Endothelial cell (in vitro differentiated cells): ENCODE measurements around the gene ITPR2. TPM values are rescaled to one million over a fixed set of nuclear protein-coding genes. Genes with fewer than 3 reads are reported as not detected.

Experiments
- DNase-seq: peaks from one replicate; pipeline ENCODE4 v3.0.0; 2021; ENCODE audit warnings: low spot score
- H3K27ac Mint-ChIP-seq: one replicate; pipeline ENCODE4 v1.8.0; 2021; ENCODE audit warnings: mixed read lengths, inconsistent platforms; ENCODE audit not compliant: unreplicated experiment
- H3K27me3 Mint-ChIP-seq: one replicate; pipeline ENCODE4 v1.8.0; 2021; ENCODE audit warnings: mild to moderate bottlenecking, moderate library complexity, mixed read lengths, inconsistent platforms; ENCODE audit not compliant: unreplicated experiment
- H3K36me3 Mint-ChIP-seq: one replicate; pipeline ENCODE4 v1.8.0; 2021; ENCODE audit warnings: mild to moderate bottlenecking, low read depth, mixed read lengths, inconsistent platforms; ENCODE audit not compliant: unreplicated experiment
- H3K4me1 Mint-ChIP-seq: one replicate; pipeline ENCODE4 v1.8.0; 2021; ENCODE audit warnings: mild to moderate bottlenecking, mixed read lengths, inconsistent platforms; ENCODE audit not compliant: unreplicated experiment
- H3K4me3 Mint-ChIP-seq: one replicate; pipeline ENCODE4 v1.8.0; 2021; ENCODE audit warnings: mild to moderate bottlenecking, mixed read lengths, inconsistent platforms; ENCODE audit not compliant: unreplicated experiment
- H3K9me3 Mint-ChIP-seq: one replicate; pipeline ENCODE4 v1.8.0; 2021; ENCODE audit warnings: mixed read lengths, inconsistent platforms; ENCODE audit not compliant: unreplicated experiment
- total RNA-seq: library from RNA; stranded (reverse); fragmentation: NEBNext Ultra II Directional; extraction: Animal tissue kit (Norgen Biotek cat#: 25700); gene quantifications from one replicate; pipeline ENCODE4 v1.2.1, GENCODE V29; 2021; ENCODE audit not compliant: unreplicated experiment
- TF ChIP-seq, protein P1 (sequence below): fragments of 200-600 bp; sonication (generic); IDR thresholded peaks from one replicate; pipeline ENCODE4 v1.5.0; 2021; ENCODE audit warnings: antibody characterized with exemption; ENCODE audit not compliant: unreplicated experiment

Gene ITPR2
- total RNA-seq, 1 donor from 2014 or later = 33.8 TPM

DNA sequence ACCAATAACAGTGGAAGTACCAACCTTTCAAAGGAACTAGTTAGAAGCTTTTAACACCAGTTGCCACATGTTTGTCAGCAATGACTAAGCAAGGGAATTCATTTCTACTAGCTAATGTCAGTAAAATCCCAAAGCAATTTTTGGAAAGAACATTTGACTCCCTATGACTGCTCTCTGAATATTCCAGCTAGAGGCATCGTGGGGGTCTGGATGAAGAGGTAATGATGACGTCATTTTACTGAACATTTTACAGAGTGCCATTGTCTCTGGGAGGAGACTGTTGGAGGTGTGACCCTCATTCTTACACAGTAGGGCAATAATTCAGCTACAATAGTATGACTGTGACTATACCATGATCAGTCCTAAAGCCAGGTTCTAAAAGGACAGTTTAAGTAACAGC lies 204.8 kb downstream of the ITPR2 start:
- no peak for DNase-seq
- no peaks in the 10 kb centered on the region for H3K4me1 Mint-ChIP-seq
- peaks cover 7% of the 10 kb centered on the region for H3K36me3 Mint-ChIP-seq
- TF ChIP-seq, protein P1, sequence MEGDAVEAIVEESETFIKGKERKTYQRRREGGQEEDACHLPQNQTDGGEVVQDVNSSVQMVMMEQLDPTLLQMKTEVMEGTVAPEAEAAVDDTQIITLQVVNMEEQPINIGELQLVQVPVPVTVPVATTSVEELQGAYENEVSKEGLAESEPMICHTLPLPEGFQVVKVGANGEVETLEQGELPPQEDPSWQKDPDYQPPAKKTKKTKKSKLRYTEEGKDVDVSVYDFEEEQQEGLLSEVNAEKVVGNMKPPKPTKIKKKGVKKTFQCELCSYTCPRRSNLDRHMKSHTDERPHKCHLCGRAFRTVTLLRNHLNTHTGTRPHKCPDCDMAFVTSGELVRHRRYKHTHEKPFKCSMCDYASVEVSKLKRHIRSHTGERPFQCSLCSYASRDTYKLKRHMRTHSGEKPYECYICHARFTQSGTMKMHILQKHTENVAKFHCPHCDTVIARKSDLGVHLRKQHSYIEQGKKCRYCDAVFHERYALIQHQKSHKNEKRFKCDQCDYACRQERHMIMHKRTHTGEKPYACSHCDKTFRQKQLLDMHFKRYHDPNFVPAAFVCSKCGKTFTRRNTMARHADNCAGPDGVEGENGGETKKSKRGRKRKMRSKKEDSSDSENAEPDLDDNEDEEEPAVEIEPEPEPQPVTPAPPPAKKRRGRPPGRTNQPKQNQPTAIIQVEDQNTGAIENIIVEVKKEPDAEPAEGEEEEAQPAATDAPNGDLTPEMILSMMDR = no peak
- H3K4me3 Mint-ChIP-seq = no peak overlapping the region
- H3K9me3 Mint-ChIP-seq = no peaks in the 10 kb centered on the region
- no peaks in the 10 kb centered on the region for H3K27me3 Mint-ChIP-seq
- H3K27ac Mint-ChIP-seq = no peak overlapping the region

DNA sequence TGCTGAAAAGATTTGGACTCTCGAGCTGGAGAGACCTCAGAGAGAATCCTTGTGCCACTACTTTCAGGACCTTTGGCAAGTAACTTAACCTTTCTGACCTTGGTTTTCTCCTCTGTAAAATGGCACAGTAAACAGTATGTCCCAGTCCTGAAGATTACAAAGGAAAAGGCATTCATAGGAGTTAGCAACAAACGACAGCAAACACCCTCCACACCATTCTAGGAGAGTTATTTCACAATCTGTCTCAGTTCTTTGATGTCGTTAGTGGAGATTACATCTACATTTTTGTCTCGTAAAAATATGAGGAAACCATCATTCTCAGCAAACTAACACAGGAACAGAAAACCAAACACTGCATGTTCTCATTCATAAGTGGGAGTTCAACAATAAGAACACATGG lies 205.7 kb downstream of the ITPR2 start:
- peaks cover 7% of the 10 kb centered on the region for H3K36me3 Mint-ChIP-seq
- DNase-seq = no peak

DNA sequence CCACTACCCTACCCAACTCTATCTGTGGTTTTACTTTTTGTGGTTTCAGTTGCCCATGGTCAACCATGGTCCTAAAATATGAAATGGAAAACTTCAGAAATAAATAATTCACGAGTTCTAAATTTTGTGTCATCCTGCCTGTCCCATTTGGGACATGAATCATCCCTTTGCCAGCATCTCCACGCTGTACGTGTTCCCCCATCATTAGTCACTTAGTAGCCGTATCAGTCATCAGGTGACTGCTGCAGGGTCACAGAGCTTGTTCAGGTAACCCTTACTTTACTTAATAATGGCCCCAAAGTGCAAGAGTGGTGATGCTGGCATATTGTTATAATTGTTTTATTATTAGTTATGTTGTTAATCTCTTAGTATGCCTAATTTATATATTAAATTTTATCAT lies 209.9 kb downstream of the ITPR2 start:
- Mint-ChIP-seq H3K27me3 (no peaks in the 10 kb centered on the region), H3K4me1 (no peaks in the 10 kb centered on the region), H3K36me3 (peaks cover 11% of the 10 kb centered on the region), H3K27ac (no peak overlapping the region), H3K9me3 (no peaks in the 10 kb centered on the region), H3K4me3 (no peak overlapping the region)
- DNase-seq = no peak
- TF ChIP-seq, protein P1 = no peak

More for the DNA sequence above, 205.7 kb downstream of the ITPR2 start:
- Mint-ChIP-seq H3K4me1 (no peaks in the 10 kb centered on the region), H3K4me3 (no peak overlapping the region), H3K9me3 (no peaks in the 10 kb centered on the region), H3K27ac (no peak overlapping the region), H3K27me3 (no peaks in the 10 kb centered on the region)
- TF ChIP-seq, protein P1 = no peak

DNA sequence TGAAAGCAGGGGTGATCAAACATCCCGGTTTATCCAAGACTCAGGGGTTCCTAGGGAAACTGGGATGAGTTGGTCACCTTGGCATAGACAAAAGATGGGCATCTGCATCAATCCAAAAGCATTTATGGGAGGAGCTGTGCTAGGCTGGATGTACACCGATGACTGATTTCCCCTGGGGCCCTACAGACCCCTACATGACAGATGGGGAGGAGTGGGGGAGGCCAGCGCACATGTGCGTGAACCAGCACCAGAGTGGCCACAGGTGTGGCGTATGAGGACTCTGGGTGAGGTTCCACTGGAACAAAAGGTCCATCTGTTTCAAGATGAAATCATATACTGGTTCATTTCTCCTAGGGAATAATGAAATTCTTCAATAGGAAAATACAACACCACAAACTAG lies 210.4 kb downstream of the ITPR2 start:
- H3K27me3 Mint-ChIP-seq = no peaks in the 10 kb centered on the region
- H3K4me3 Mint-ChIP-seq = no peak overlapping the region
- no peak overlapping the region for H3K27ac Mint-ChIP-seq
- H3K9me3 Mint-ChIP-seq = no peaks in the 10 kb centered on the region
- TF ChIP-seq, protein P1 = no peak
- DNase-seq = no peak
- peaks cover 12% of the 10 kb centered on the region for H3K36me3 Mint-ChIP-seq
- no peaks in the 10 kb centered on the region for H3K4me1 Mint-ChIP-seq

DNA sequence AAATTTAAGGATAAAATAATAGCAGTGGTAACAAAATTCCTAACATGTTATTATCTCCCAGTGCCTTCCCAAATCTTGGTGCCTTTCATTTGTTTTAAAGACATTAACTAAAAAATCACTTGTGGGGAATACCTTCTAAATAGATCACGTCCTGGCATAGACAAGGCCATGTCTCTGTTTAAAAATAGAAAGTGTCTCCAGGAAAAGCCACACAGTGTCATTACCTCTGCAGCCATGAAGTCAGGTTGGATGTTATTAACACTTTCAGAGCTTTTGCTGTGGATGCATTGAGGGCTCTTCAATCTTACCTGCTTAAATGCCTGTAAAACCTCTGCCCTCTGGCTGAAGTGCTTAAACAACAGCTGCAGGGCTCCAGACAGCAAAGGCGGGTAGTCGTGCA lies 211.1 kb downstream of the ITPR2 start:
- no peak for DNase-seq
- H3K27ac Mint-ChIP-seq = no peak overlapping the region
- no peaks in the 10 kb centered on the region for H3K4me1 Mint-ChIP-seq
- peaks cover 12% of the 10 kb centered on the region for H3K36me3 Mint-ChIP-seq
- no peaks in the 10 kb centered on the region for H3K27me3 Mint-ChIP-seq
- no peaks in the 10 kb centered on the region for H3K9me3 Mint-ChIP-seq
- H3K4me3 Mint-ChIP-seq = no peak overlapping the region
- TF ChIP-seq, protein P1 = no peak
